ENCODE measurements around the gene GDA. TPM values are rescaled to one million over a fixed set of nuclear protein-coding genes. Genes with fewer than 3 reads are reported as not detected.

Gene GDA
- total RNA-seq, 2 donors from 2014 or later = 2.5 to 6.9 TPM

GRCh38 chr9:72232778-72233177 is 83.5 kb downstream of the GDA start:
- no peak overlapping the region for H3K27ac Mint-ChIP-seq

GRCh38 chr9:72247549-72247948 is 98.3 kb downstream of the GDA start:
- H3K4me3 ChIP-seq (ENCODE audit: low read length) = no peak overlapping the region
- H3K27me3 Mint-ChIP-seq (ENCODE audit: insufficient read depth) = no peaks in the 10 kb centered on the region

More at GRCh38 chr9:72232778-72233177, 83.5 kb downstream of the GDA start:
- Mint-ChIP-seq H3K4me3 (no peak overlapping the region), H3K9me3 (no peaks in the 10 kb centered on the region), H3K36me3 (ENCODE audit: low read depth) (no peaks in the 10 kb centered on the region), H3K4me1 (no peaks in the 10 kb centered on the region), H3K27me3 (ENCODE audit: insufficient read depth) (no peaks in the 10 kb centered on the region)
- no peak for TF ChIP-seq CTCF (conservative IDR thresholded peaks at IDR 0.05)
- DNase-seq = no peak
- Histone ChIP-seq H3K36me3 (ENCODE audit: control insufficient read depth, insufficient read depth, low read length) (no peaks in the 10 kb centered on the region), H3K9me3 (ENCODE audit: control insufficient read depth, low read length) (no peaks in the 10 kb centered on the region), H3K27me3 (ENCODE audit: control insufficient read depth, insufficient read depth, low read length, poor library complexity, severe bottlenecking) (no peaks in the 10 kb centered on the region), H3K4me3 (ENCODE audit: low read length) (no peak overlapping the region), H3K27ac (ENCODE audit: low read depth, low read length) (no peak overlapping the region), H3K9ac (ENCODE audit: extremely low read depth, low read length, poor library complexity, severe bottlenecking) (no peak overlapping the region), H3K4me1 (ENCODE audit: control insufficient read depth, insufficient read depth, low read length) (no peaks in the 10 kb centered on the region)
- WGBS, 2 experiments (ENCODE audit: insufficient coverage in 1 of 2, insufficient read length in 1 of 2) = 82 to 94% methylated on average over 3 of the region's 3 CpGs

GRCh38 chr9:72251589-72251988 is 102.3 kb downstream of the GDA start:
- H3K36me3 Mint-ChIP-seq (ENCODE audit: low read depth) = no peaks in the 10 kb centered on the region
- H3K27ac Mint-ChIP-seq = no peak overlapping the region
- H3K4me1 ChIP-seq (ENCODE audit: control insufficient read depth, insufficient read depth, low read length) = no peaks in the 10 kb centered on the region
- DNase-seq = no peak
- 94 to 100% methylated on average over 1 of the region's 1 CpG for WGBS, 2 experiments (ENCODE audit: insufficient coverage in 1 of 2, insufficient read length in 1 of 2)
- no peak overlapping the region for H3K4me3 ChIP-seq (ENCODE audit: low read length)
- H3K9me3 ChIP-seq (ENCODE audit: control insufficient read depth, low read length) = no peaks in the 10 kb centered on the region
- H3K36me3 ChIP-seq (ENCODE audit: control insufficient read depth, insufficient read depth, low read length) = no peaks in the 10 kb centered on the region
- peaks cover 6% of the 10 kb centered on the region for H3K9me3 Mint-ChIP-seq
- H3K9ac ChIP-seq (ENCODE audit: extremely low read depth, low read length, poor library complexity, severe bottlenecking) = no peak overlapping the region
- no peaks in the 10 kb centered on the region for H3K27me3 Mint-ChIP-seq (ENCODE audit: insufficient read depth)
- H3K4me1 Mint-ChIP-seq = no peaks in the 10 kb centered on the region
- no peak for TF ChIP-seq CTCF (conservative IDR thresholded peaks at IDR 0.05)
- H3K27me3 ChIP-seq (ENCODE audit: control insufficient read depth, insufficient read depth, low read length, poor library complexity, severe bottlenecking) = no peaks in the 10 kb centered on the region
- no peak overlapping the region for H3K4me3 Mint-ChIP-seq
- H3K27ac ChIP-seq (ENCODE audit: low read depth, low read length) = no peak overlapping the region

More at GRCh38 chr9:72247549-72247948, 98.3 kb downstream of the GDA start:
- no peaks in the 10 kb centered on the region for H3K4me1 ChIP-seq (ENCODE audit: control insufficient read depth, insufficient read depth, low read length)
- DNase-seq = no peak
- 86 to 94% methylated on average over 3 of the region's 3 CpGs for WGBS, 2 experiments (ENCODE audit: insufficient coverage in 1 of 2, insufficient read length in 1 of 2)
- Mint-ChIP-seq H3K4me3 (no peak overlapping the region), H3K9me3 (no peaks in the 10 kb centered on the region), H3K4me1 (no peaks in the 10 kb centered on the region), H3K27ac (no peak overlapping the region), H3K36me3 (ENCODE audit: low read depth) (no peaks in the 10 kb centered on the region)
- no peak overlapping the region for H3K9ac ChIP-seq (ENCODE audit: extremely low read depth, low read length, poor library complexity, severe bottlenecking)
- no peaks in the 10 kb centered on the region for H3K9me3 ChIP-seq (ENCODE audit: control insufficient read depth, low read length)
- no peaks in the 10 kb centered on the region for H3K36me3 ChIP-seq (ENCODE audit: control insufficient read depth, insufficient read depth, low read length)
- H3K27ac ChIP-seq (ENCODE audit: low read depth, low read length) = no peak overlapping the region
- TF ChIP-seq CTCF (conservative IDR thresholded peaks at IDR 0.05) = no peak
- no peaks in the 10 kb centered on the region for H3K27me3 ChIP-seq (ENCODE audit: control insufficient read depth, insufficient read depth, low read length, poor library complexity, severe bottlenecking)

Data from endodermal cell (in vitro differentiated cells).